ENCODE measurements around the gene TJP1.

DNA sequence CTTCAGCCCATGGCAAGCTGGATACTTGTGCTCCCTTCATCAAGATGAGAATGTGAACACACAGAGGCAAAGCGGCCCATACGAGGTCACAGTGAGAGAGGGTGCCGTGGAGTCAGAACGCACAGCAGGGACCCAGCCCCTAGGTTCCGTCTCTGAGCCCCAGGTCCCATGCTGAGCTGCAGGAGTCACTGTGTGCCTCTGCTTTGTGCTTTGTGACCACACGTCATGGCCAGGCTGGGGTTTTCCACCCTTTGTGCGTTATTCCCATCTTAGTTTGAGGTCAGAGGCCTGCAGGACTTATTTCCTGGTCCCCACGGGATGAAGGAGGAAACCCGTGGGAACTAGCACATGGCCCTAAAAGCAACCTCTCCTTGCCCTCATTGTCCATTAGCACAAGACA is 140.3 kb downstream of the TJP1 start:
- TF ChIP-seq POLR2AphosphoS5 (IDR thresholded peaks at IDR 0.05; ENCODE audit: low read depth, low read length) (no peak), POLR2A (IDR thresholded peaks at IDR 0.05; ENCODE audit: low read depth, low read length) (no peak)
